Lung (tissue), 12 donors: ENCODE results near the gene DNAJB6. TPM values are rescaled to one million over a fixed set of nuclear protein-coding genes. Genes with fewer than 3 reads are reported as not detected.

Source experiments
- ATAC-seq: fragments of 200-7000 bp; cut with Tn5 transposase; one replicate; pipeline ENCODE4 v1.9.1; 2020; ENCODE audit warnings: moderate number of reproducible peaks; ENCODE audit not compliant: insufficient read depth, low FRiP score
- DNase-seq, 3 donors: peaks; one replicate each; pipeline ENCODE4 v3.0.0-alpha.2; 2013 to 2017
- H3K27ac ChIP-seq, 2 donors: one replicate each; pipeline ENCODE4 v1.5.1; 2013; ENCODE audit warnings: mild to moderate bottlenecking in 2 of 2, moderate library complexity in 2 of 2, control low read depth in 1 of 2, inconsistent platforms in 1 of 2, low read depth in 1 of 2, low read length in 1 of 2
- H3K27me3 ChIP-seq, 3 donors: one replicate each; pipeline ENCODE4 v1.5.1; 2013; ENCODE audit warnings: low read length in 2 of 3; ENCODE audit not compliant: control insufficient read depth in 3 of 3, insufficient read depth in 3 of 3
- H3K36me3 ChIP-seq, 4 donors: one replicate each; pipeline ENCODE4 v1.5.1; 2013; ENCODE audit warnings: low read length in 4 of 4, mild to moderate bottlenecking in 1 of 4, moderate library complexity in 1 of 4; ENCODE audit not compliant: control insufficient read depth in 4 of 4, insufficient read depth in 4 of 4
- H3K4me1 ChIP-seq, 5 donors: one replicate each; pipeline ENCODE4 v1.5.1; 2013; ENCODE audit warnings: low read length in 5 of 5, mild to moderate bottlenecking in 2 of 5, moderate library complexity in 1 of 5; ENCODE audit not compliant: control insufficient read depth in 5 of 5, insufficient read depth in 5 of 5
- H3K4me3 ChIP-seq: one replicate; pipeline ENCODE4 v1.5.1; 2013; ENCODE audit warnings: mild to moderate bottlenecking, control low read depth, moderate library complexity
- H3K9ac ChIP-seq, 2 donors: one replicate each; pipeline ENCODE4 v1.5.1; 2013; ENCODE audit warnings: low read length in 2 of 2, control low read depth in 1 of 2; ENCODE audit not compliant: insufficient read depth in 1 of 2
- H3K9me3 ChIP-seq, 4 donors: one replicate each; pipeline ENCODE4 v1.5.1; 2013; ENCODE audit warnings: low read length in 3 of 4, mild to moderate bottlenecking in 1 of 4, moderate library complexity in 1 of 4; ENCODE audit not compliant: control insufficient read depth in 4 of 4, insufficient read depth in 3 of 4
- CTCF ChIP-seq: IDR thresholded peaks from 2 replicates; pipeline ENCODE4 v1.5.1; 2012; ENCODE audit warnings: mild to moderate bottlenecking; ENCODE audit errors: control extremely low read depth, extremely low read depth
- WGBS, 2 donors: extraction: QIAGEN DNeasy Blood & Tissue Kit; methylation state at CpG; one replicate each; pipeline ENCODE4 v1.1.7; 2013; 5-methylcytosine and 5-hydroxymethylcytosine counted together
- polyA plus RNA-seq, 2 donors: library from polyadenylated mRNA; stranded (reverse); fragments of 200-250 nt; gene quantifications; one replicate each; pipeline ENCODE4 v1.2.1, GENCODE V29; 2013
- total RNA-seq, 2 donors: library from RNA; depleted of rRNA in 1 of 2; stranded (reverse); fragments of >200 nt in 1 of 2; gene quantifications; one replicate each; pipeline ENCODE4 v1.2.1, GENCODE V29; 2014 to 2021
- donor health status: control.
- donor health status: control.
- donor health status: Bipolar disorder and iron deficiency.
- donor health status: healthy.
- donor health status: DM: yes; HTN: yes; CAD: no.

The DNAJB6 gene
- total and polyA plus RNA-seq, 4 donors: 58.1 to 117 (median 83.0) TPM

GRCh38 chr7:157397731-157398691 lies 61.2 kb downstream of the DNAJB6 start:
- peak; percentile 72 to 80 (median 76) for DNase-seq
- peaks cover 0 to 25% (median 1%) of the 10 kb centered on the region in 4 donors for H3K36me3 ChIP-seq
- WGBS, 2 donors: 49 to 58% methylated on average over 23 of the region's 23 CpGs
- H3K9ac ChIP-seq: no peak overlapping the region
- peaks cover 0 to 11% (median 6%) of the 10 kb centered on the region in 5 donors for H3K4me1 ChIP-seq
- H3K9me3 ChIP-seq: no peaks in the 10 kb centered on the region
- ATAC-seq: peak; percentile 44
- no peak for TF ChIP-seq CTCF
- H3K27ac ChIP-seq: peak overlapping the region; percentile 72 to 80
- no peaks in the 10 kb centered on the region for H3K27me3 ChIP-seq
- H3K4me3 ChIP-seq: no peak overlapping the region

GRCh38 chr7:157399086-157399687 lies 62.4 kb downstream of the DNAJB6 start:
- no peak for DNase-seq
- H3K4me3 ChIP-seq: no peak overlapping the region
- ATAC-seq: no peak
- H3K36me3 ChIP-seq: peaks cover 0 to 25% (median 1%) of the 10 kb centered on the region in 4 donors
- no peaks in the 10 kb centered on the region for H3K27me3 ChIP-seq
- no peak overlapping the region for H3K9ac ChIP-seq
- WGBS, 2 donors: 90 to 93% methylated on average over 18 to 19 of the region's 19 CpGs
- no peaks in the 10 kb centered on the region for H3K9me3 ChIP-seq
- no peak for TF ChIP-seq CTCF
- H3K27ac ChIP-seq: peak overlapping the region; percentile 8 to 65
- H3K4me1 ChIP-seq: peaks cover 0 to 11% (median 6%) of the 10 kb centered on the region in 5 donors

- H3K9me3 ChIP-seq: no peaks in the 10 kb centered on the region
- H3K27ac ChIP-seq: no peak overlapping the region
- DNase-seq: no peak
- no peak for ATAC-seq
- H3K9ac ChIP-seq: no peak overlapping the region
- H3K27me3 ChIP-seq: no peaks in the 10 kb centered on the region
- no peak overlapping the region for H3K4me3 ChIP-seq
- TF ChIP-seq CTCF: no peak
- 92% methylated on average over 38 of the region's 38 CpGs for WGBS, 2 donors
- H3K36me3 ChIP-seq: peaks cover 0 to 25% (median 1%) of the 10 kb centered on the region in 4 donors
- H3K4me1 ChIP-seq: peaks cover 0 to 11% (median 6%) of the 10 kb centered on the region in 5 donors
Observed at GRCh38 chr7:157400171-157400860, 63.5 kb downstream of the DNAJB6 start.
